C4-2B (cell line): ENCODE measurements around the gene CLEC18A.
"Not testable (repeated sequence)": the region's sequence is repeated elsewhere in the genome, so short reads cannot be mapped to it uniquely, and the experiment has no call there.

Source experiments
- ZFX ChIP-seq: fragments of 450-650 bp; IDR thresholded peaks from 2 replicates; pipeline ENCODE4 v1.6.1; 2017
- TF ChIP-seq, protein P1 (sequence below): fragments of 450-650 bp; conservative IDR thresholded peaks from 2 replicates; pipeline ENCODE4 v1.5.1; 2017; ENCODE audit warnings: mild to moderate bottlenecking

DNA sequence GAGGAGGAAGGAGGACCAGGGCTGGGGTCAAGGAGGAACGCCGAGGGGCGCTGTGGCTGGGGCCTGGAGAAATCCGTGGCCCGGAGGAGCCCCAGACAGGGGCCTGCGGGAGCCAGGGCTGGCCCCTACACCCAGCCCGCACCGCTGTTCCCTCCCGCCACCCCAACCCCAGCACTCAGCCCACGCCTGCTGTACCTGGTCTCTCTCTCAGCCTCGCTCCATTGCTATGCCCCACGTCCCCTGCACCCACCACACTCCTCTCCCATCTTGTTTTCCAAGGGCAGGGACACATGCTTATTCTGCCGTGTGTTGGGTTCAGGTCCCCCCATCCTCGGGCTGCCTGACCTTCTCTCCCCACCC, 518 bp downstream of the CLEC18A start:
- TF ChIP-seq, protein P1, sequence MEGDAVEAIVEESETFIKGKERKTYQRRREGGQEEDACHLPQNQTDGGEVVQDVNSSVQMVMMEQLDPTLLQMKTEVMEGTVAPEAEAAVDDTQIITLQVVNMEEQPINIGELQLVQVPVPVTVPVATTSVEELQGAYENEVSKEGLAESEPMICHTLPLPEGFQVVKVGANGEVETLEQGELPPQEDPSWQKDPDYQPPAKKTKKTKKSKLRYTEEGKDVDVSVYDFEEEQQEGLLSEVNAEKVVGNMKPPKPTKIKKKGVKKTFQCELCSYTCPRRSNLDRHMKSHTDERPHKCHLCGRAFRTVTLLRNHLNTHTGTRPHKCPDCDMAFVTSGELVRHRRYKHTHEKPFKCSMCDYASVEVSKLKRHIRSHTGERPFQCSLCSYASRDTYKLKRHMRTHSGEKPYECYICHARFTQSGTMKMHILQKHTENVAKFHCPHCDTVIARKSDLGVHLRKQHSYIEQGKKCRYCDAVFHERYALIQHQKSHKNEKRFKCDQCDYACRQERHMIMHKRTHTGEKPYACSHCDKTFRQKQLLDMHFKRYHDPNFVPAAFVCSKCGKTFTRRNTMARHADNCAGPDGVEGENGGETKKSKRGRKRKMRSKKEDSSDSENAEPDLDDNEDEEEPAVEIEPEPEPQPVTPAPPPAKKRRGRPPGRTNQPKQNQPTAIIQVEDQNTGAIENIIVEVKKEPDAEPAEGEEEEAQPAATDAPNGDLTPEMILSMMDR = not testable (repeated sequence)
- TF ChIP-seq ZFX = not testable (repeated sequence)
